HCT116 (cell line): ENCODE measurements around the gene IER3IP1.
A peak's percentile ranks its signal among the peaks of the same experiment; 100 is the strongest.

Experiments
- ATF3 ChIP-seq: IDR thresholded peaks from 2 replicates; pipeline ENCODE4 v1.6.1; 2012
- CEBPB ChIP-seq: IDR thresholded peaks from 2 replicates; pipeline ENCODE4 v1.6.1; 2012; ENCODE audit warnings: low read depth
- CTCF ChIP-seq, 3 experiments: fragments of 200-600 bp in 1 of 3; sonication (generic) in 1 of 3; IDR thresholded peaks in 2 of 3; conservative IDR thresholded peaks in 1 of 3; 2 replicates each; pipeline ENCODE4 v1.5.1; 2012 to 2017; ENCODE audit warnings: low read depth in 2 of 3, low read length in 2 of 3, antibody characterized with exemption in 1 of 3, borderline replicate concordance in 1 of 3, control low read depth in 1 of 3, mild to moderate bottlenecking in 1 of 3, mixed read lengths in 1 of 3, mixed run types in 1 of 3, moderate library complexity in 1 of 3; ENCODE audit not compliant: insufficient read depth in 1 of 3
- EZH2 ChIP-seq: fragments of 200-600 bp; sonication (generic); IDR thresholded peaks from 2 replicates; pipeline ENCODE4 v1.6.1; 2017; ENCODE audit warnings: antibody characterized with exemption, mixed run types
- JUND ChIP-seq: IDR thresholded peaks from 2 replicates; pipeline ENCODE4 v1.6.1; 2012
- POLR2A ChIP-seq: IDR thresholded peaks from 2 replicates; pipeline ENCODE4 v1.7.0; 2011; ENCODE audit warnings: borderline replicate concordance; ENCODE audit not compliant: insufficient read depth, insufficient read length; ENCODE audit errors: extremely low read depth
- POLR2AphosphoS5 ChIP-seq: IDR thresholded peaks from 2 replicates; pipeline ENCODE4 v1.6.1; 2011; ENCODE audit warnings: mild to moderate bottlenecking, low read depth, low read length, moderate library complexity
- TF ChIP-seq, protein P1 (sequence below): IDR thresholded peaks from 2 replicates; pipeline ENCODE4 v1.6.1; 2012; ENCODE audit warnings: low read depth

- no peak for TF ChIP-seq ATF3
- TF ChIP-seq CTCF (IDR thresholded peaks at IDR 0.05 in 2 of 3, conservative IDR thresholded peaks at IDR 0.05 in 1 of 3; ENCODE audit: borderline replicate concordance in 1 of 3, insufficient read depth in 1 of 3, low read depth in 2 of 3, low read length in 2 of 3), result peak in 2 of 3 experiments; percentile 4 to 15; a peak in 1 of 6 replicates
- 0 out of 2 replicates have a peak, but pooled peaks have one; percentile 16 for TF ChIP-seq CEBPB
- TF ChIP-seq POLR2A, result peak; percentile 71
- no peak for TF ChIP-seq EZH2
- TF ChIP-seq JUND, result no peak
- peak; percentile 84 for TF ChIP-seq POLR2AphosphoS5
- TF ChIP-seq, protein P1, sequence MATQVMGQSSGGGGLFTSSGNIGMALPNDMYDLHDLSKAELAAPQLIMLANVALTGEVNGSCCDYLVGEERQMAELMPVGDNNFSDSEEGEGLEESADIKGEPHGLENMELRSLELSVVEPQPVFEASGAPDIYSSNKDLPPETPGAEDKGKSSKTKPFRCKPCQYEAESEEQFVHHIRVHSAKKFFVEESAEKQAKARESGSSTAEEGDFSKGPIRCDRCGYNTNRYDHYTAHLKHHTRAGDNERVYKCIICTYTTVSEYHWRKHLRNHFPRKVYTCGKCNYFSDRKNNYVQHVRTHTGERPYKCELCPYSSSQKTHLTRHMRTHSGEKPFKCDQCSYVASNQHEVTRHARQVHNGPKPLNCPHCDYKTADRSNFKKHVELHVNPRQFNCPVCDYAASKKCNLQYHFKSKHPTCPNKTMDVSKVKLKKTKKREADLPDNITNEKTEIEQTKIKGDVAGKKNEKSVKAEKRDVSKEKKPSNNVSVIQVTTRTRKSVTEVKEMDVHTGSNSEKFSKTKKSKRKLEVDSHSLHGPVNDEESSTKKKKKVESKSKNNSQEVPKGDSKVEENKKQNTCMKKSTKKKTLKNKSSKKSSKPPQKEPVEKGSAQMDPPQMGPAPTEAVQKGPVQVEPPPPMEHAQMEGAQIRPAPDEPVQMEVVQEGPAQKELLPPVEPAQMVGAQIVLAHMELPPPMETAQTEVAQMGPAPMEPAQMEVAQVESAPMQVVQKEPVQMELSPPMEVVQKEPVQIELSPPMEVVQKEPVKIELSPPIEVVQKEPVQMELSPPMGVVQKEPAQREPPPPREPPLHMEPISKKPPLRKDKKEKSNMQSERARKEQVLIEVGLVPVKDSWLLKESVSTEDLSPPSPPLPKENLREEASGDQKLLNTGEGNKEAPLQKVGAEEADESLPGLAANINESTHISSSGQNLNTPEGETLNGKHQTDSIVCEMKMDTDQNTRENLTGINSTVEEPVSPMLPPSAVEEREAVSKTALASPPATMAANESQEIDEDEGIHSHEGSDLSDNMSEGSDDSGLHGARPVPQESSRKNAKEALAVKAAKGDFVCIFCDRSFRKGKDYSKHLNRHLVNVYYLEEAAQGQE, result no peak
These were observed at the start of gene IER3IP1 for GRCh38 chr18:47175898-47176575.
